B cell (primary cell): Measurements from ENCODE around the gene CDKL4. TPM values are rescaled to one million over a fixed set of nuclear protein-coding genes. Genes with fewer than 3 reads are reported as not detected.

Experiments used
- ATAC-seq: fragments of 200-7000 bp; cut with Tn5 transposase; one replicate; pipeline ENCODE4 v1.10.0; 2021; ENCODE audit warnings: low read depth, mild to moderate bottlenecking, moderate number of reproducible peaks, moderate library complexity
- CTCF ChIA-PET: fragments of 350-600 bp; sonication (Branson Sonifier 250); formaldehyde crosslinking; loops from one replicate; lab custom pipeline; 2021; ENCODE audit warnings: antibody characterized with exemption, inconsistent platforms; lab: Charles Lee
- POLR2A ChIA-PET: fragments of 350-600 bp; sonication (Branson Sonifier 250); formaldehyde crosslinking; loops from one replicate; lab custom pipeline; 2021; ENCODE audit warnings: antibody characterized with exemption; lab: Charles Lee
- DNase-seq: peaks from one replicate; pipeline ENCODE4 v3.0.0; 2013
- H2AFZ ChIP-seq: 2 replicates; pipeline ENCODE4 v1.6.1; 2012; ENCODE audit warnings: mild to moderate bottlenecking, low read depth, low read length; ENCODE audit not compliant: insufficient read depth, poor library complexity, severe bottlenecking
- H3K27ac ChIP-seq, 2 donors: 1 replicate in 1 of 2; 2 replicates in 1 of 2; pipeline ENCODE4 v1.5.1; 2012 to 2013; ENCODE audit warnings: low read length in 2 of 2, mild to moderate bottlenecking in 2 of 2, moderate library complexity in 1 of 2
- H3K27me3 ChIP-seq, 4 experiments: fragments of 200-600 bp in 1 of 4; sonication (generic) in 1 of 4; replicated peaks in 1 of 4; 1 replicate in 2 of 4; 2 replicates in 2 of 4; pipeline versions ENCODE4 v1.6.1 to v1.7.0; 2013 to 2016; ENCODE audit warnings: low read length in 3 of 4, mild to moderate bottlenecking in 2 of 4, mixed read lengths in 1 of 4, moderate library complexity in 1 of 4; ENCODE audit not compliant: insufficient read depth in 4 of 4, control insufficient read depth in 3 of 4; ENCODE audit errors: control extremely low read depth in 1 of 4
- H3K36me3 ChIP-seq, 2 experiments: replicated peaks in 1 of 2; 1 replicate in 1 of 2; 2 replicates in 1 of 2; pipeline versions ENCODE4 v1.6.1 to v1.7.1; 2013; ENCODE audit warnings: low read length in 1 of 2; ENCODE audit not compliant: insufficient read depth in 2 of 2, control insufficient read depth in 1 of 2; ENCODE audit errors: control extremely low read depth in 1 of 2, extremely low read depth in 1 of 2
- H3K4me1 ChIP-seq, 2 donors: fragments of 200-600 bp in 1 of 2; sonication (generic) in 1 of 2; 1 replicate in 1 of 2; 2 replicates in 1 of 2; pipeline versions ENCODE4 v1.5.1 to v1.6.1; 2013 to 2017; ENCODE audit warnings: low read length in 2 of 2; ENCODE audit not compliant: control insufficient read depth in 2 of 2, insufficient read depth in 2 of 2
- H3K4me2 ChIP-seq: replicated peaks from 2 replicates; pipeline ENCODE3; 2012; ENCODE audit warnings: mild to moderate bottlenecking, low read depth, low read length; ENCODE audit not compliant: poor library complexity, severe bottlenecking
- H3K4me3 ChIP-seq, 5 experiments: fragments of 200-600 bp in 1 of 5; sonication (generic) in 1 of 5; 1 replicate in 3 of 5; 2 replicates in 2 of 5; pipeline versions ENCODE4 v1.5.1 to v1.7.0; 2011 to 2016; ENCODE audit warnings: low read length in 4 of 5, mild to moderate bottlenecking in 4 of 5, low read depth in 2 of 5, control low read depth in 1 of 5, moderate library complexity in 1 of 5; ENCODE audit not compliant: insufficient read depth in 1 of 5; ENCODE audit errors: control extremely low read depth in 1 of 5, extremely low read depth in 1 of 5
- H3K79me2 ChIP-seq: fragments of 200-600 bp; sonication (generic); one replicate; pipeline ENCODE4 v1.6.0; 2016; ENCODE audit warnings: low read length; ENCODE audit not compliant: control insufficient read depth, insufficient read depth
- H3K9ac ChIP-seq: fragments of 200-600 bp; sonication (generic); 2 replicates; pipeline ENCODE4 v1.6.1; 2017; ENCODE audit warnings: mild to moderate bottlenecking, low read length, moderate library complexity
- H3K9me3 ChIP-seq, 3 donors: one replicate each; pipeline versions ENCODE4 v1.6.1 to v1.7.1; 2013; ENCODE audit warnings: low read length in 2 of 3; ENCODE audit not compliant: control insufficient read depth in 2 of 3, insufficient read depth in 1 of 3; ENCODE audit errors: control extremely low read depth in 1 of 3
- H4K20me1 ChIP-seq: 2 replicates; pipeline ENCODE4 v1.6.0; 2012; ENCODE audit warnings: mild to moderate bottlenecking, low read length; ENCODE audit not compliant: insufficient read depth, control insufficient read depth, poor library complexity, severe bottlenecking
- H3K27ac Mint-ChIP-seq: one replicate; pipeline ENCODE4 v1.8.0; 2021; ENCODE audit warnings: mixed read lengths
- H3K27me3 Mint-ChIP-seq: one replicate; pipeline ENCODE4 v1.8.0; 2021; ENCODE audit warnings: mixed read lengths
- H3K4me1 Mint-ChIP-seq: one replicate; pipeline ENCODE4 v1.8.0; 2021; ENCODE audit warnings: mixed read lengths
- H3K4me3 Mint-ChIP-seq: one replicate; pipeline ENCODE4 v1.8.0; 2021; ENCODE audit warnings: mixed read lengths
- H3K9me3 Mint-ChIP-seq: one replicate; pipeline ENCODE4 v1.8.0; 2022; ENCODE audit warnings: mixed read lengths; ENCODE audit not compliant: insufficient read depth
- EZH2 ChIP-seq: IDR thresholded peaks from 2 replicates; pipeline ENCODE4 v1.6.1; 2012; ENCODE audit warnings: borderline replicate concordance, low read depth, mild to moderate bottlenecking, moderate library complexity, low read length; ENCODE audit not compliant: insufficient read depth, poor library complexity, severe bottlenecking
- WGBS: methylation state at CpG from one replicate; pipeline ENCODE4 v1.1.5; 2013; ENCODE audit warnings: missing lambda C conversion rate; ENCODE audit not compliant: insufficient coverage; 5-methylcytosine and 5-hydroxymethylcytosine counted together
- intact Hi-C: fragments of 100-400 bp; cut with micrococcal nuclease; formaldehyde crosslinking; loops from one replicate; pipeline ENCODE4 v1.10.0; 2022
- polyA plus RNA-seq: library from polyadenylated mRNA; depleted of rRNA; stranded (reverse); fragments of >200 nt; gene quantifications from 2 replicates; pipeline ENCODE4 v1.2.3, GENCODE V29; 2012
- total RNA-seq, 2 donors: library from RNA; stranded (reverse); fragments of 120-200 nt in 1 of 2; gene quantifications; 1 replicate in 1 of 2; 2 replicates in 1 of 2; pipeline versions ENCODE4 v1.2.3 to v1.2.4, GENCODE V29; 2013 to 2022
- TF ChIP-seq, protein P1 (sequence below): fragments of 200-600 bp; IDR thresholded peaks from one replicate; pipeline ENCODE4 v1.8.0; 2022; ENCODE audit warnings: antibody characterized with exemption, mild to moderate bottlenecking

CDKL4 gene
- total and polyA plus RNA-seq, 2 donors (not counting 1 experiment from before 2014, with no cell fraction given) = not detected

DNA sequence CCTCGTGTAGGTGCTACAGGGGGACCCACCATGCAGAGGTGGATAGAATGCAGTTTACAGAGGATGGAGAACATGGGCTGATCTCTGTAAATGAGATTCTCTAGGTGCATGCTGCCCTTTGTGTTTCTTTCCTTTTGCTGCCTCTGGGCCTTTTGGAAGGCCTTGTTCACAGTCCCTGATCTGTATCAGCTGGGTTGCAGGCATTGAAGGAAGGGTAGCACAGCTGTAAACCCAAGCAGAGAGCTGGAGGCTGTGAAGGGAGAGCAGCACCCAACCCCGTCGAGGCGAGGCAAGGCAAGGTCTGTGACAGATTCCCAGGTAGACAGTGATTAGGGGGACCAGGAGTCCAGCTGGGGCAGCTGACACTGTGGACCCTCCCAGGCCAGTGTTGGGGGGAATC is 66.8 kb downstream of the CDKL4 start:
- no peaks in the 10 kb centered on the region for H3K27me3 ChIP-seq
- intact Hi-C loops = no loop called here
- CTCF ChIA-PET = interaction anchor here (0.7 kb wide), 1 partner anchor 50 kb away, joined by 3 read pairs; no protein-coding TSS in a partner anchor
- Mint-ChIP-seq H3K27me3 (no peaks in the 10 kb centered on the region), H3K4me1 (no peaks in the 10 kb centered on the region), H3K4me3 (no peak overlapping the region), H3K27ac (no peak overlapping the region), H3K9me3 (no peaks in the 10 kb centered on the region)
- H3K36me3 ChIP-seq = no peaks in the 10 kb centered on the region
- no peaks in the 10 kb centered on the region for H3K9me3 ChIP-seq
- no peaks in the 10 kb centered on the region for H3K79me2 ChIP-seq
- POLR2A ChIA-PET = no interaction called here
- whole genome bisulfite sequencing = 67% methylated on average over 4 of the region's 4 CpGs
- DNase-seq (no peak), ATAC-seq (no peak)
- no peaks in the 10 kb centered on the region for H3K4me1 ChIP-seq
- no peak overlapping the region for H3K9ac ChIP-seq
- TF ChIP-seq, protein P1, sequence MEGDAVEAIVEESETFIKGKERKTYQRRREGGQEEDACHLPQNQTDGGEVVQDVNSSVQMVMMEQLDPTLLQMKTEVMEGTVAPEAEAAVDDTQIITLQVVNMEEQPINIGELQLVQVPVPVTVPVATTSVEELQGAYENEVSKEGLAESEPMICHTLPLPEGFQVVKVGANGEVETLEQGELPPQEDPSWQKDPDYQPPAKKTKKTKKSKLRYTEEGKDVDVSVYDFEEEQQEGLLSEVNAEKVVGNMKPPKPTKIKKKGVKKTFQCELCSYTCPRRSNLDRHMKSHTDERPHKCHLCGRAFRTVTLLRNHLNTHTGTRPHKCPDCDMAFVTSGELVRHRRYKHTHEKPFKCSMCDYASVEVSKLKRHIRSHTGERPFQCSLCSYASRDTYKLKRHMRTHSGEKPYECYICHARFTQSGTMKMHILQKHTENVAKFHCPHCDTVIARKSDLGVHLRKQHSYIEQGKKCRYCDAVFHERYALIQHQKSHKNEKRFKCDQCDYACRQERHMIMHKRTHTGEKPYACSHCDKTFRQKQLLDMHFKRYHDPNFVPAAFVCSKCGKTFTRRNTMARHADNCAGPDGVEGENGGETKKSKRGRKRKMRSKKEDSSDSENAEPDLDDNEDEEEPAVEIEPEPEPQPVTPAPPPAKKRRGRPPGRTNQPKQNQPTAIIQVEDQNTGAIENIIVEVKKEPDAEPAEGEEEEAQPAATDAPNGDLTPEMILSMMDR = no peak
- TF ChIP-seq EZH2 = no peak
- no peak overlapping the region for H2AFZ ChIP-seq
- H3K4me3 ChIP-seq = no peak overlapping the region
- H3K27ac ChIP-seq = no peak overlapping the region
- H4K20me1 ChIP-seq = no peaks in the 10 kb centered on the region
- H3K4me2 ChIP-seq = no peak overlapping the region

DNA sequence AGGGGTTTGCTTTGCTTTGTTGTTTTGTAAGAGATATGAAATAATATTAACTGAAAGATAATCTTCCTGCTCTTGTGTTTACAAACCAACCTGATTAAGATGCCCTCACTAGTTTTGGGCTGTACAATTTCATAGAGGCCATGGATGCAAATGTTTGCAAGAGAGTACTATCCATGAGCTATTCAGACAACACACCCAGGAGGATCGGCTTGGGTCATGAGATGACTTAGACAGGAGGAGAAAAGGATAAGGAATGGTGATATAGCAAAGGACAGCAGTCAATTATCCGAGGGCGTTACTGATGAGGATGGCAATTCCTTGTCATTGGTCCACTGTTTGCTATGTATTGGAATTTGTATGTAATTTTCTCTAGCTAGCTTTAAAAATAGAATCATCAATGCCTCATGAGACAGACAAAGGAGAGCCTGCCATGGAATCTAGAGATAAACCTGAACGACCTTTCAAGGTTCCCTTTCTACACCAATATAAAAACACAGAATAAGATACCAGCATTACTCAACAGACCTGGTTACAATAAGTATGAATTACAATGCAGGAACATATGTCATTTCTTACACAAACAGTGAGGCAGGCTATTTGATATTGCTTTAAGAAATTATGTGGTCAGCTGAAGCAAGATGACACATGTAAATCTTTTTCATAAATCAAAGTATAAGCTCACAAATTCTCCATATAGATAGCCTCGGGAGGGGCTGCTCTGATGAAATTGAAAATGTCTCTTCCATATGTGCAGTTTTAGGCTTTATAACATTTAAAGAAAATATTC is 68.6 kb downstream of the CDKL4 start:
- Mint-ChIP-seq H3K9me3 (no peaks in the 10 kb centered on the region), H3K27ac (no peak overlapping the region), H3K27me3 (no peaks in the 10 kb centered on the region), H3K4me1 (no peaks in the 10 kb centered on the region), H3K4me3 (no peak overlapping the region)
- Histone ChIP-seq H3K27me3 (no peaks in the 10 kb centered on the region), H3K4me1 (no peaks in the 10 kb centered on the region), H3K9me3 (no peaks in the 10 kb centered on the region), H3K36me3 (no peaks in the 10 kb centered on the region), H2AFZ (no peak overlapping the region), H3K4me2 (no peak overlapping the region), H3K4me3 (no peak overlapping the region), H3K79me2 (no peaks in the 10 kb centered on the region), H3K9ac (no peak overlapping the region), H3K27ac (no peak overlapping the region), H4K20me1 (no peaks in the 10 kb centered on the region)
- POLR2A ChIA-PET = no interaction called here
- TF ChIP-seq EZH2 = no peak
- TF ChIP-seq, protein P1 = no peak
- no CpG with 5 or more reads among the region's 5 CpGs for WGBS
- no peak for ATAC-seq
- CTCF ChIA-PET = interaction anchor here (1.3 kb wide), 1 partner anchor 116 kb away, joined by 3 read pairs; no protein-coding TSS in a partner anchor
- no peak for DNase-seq
- intact Hi-C loops = no loop called here
